WTC11 (cell line): Measurements from ENCODE around the gene SMPDL3A. TPM values are rescaled to one million over a fixed set of nuclear protein-coding genes. Genes with fewer than 3 reads are reported as not detected.
A peak's percentile ranks its signal among the peaks of the same experiment; 100 is the strongest.

ENCODE experiments used
- ATAC-seq: fragments of 200-7000 bp; cut with Tn5 transposase; 2 replicates; pipeline ENCODE4 v1.10.0; 2021; ENCODE audit warnings: mild to moderate bottlenecking, moderate library complexity
- CTCF ChIA-PET: fragments of 300-600 bp; sonication (Branson Sonifier 250); formaldehyde crosslinking; loops from one replicate; lab custom pipeline; 2021; ENCODE audit warnings: antibody characterized with exemption; lab: Charles Lee
- POLR2A ChIA-PET: fragments of 350-600 bp; sonication (Branson Sonifier 250); formaldehyde crosslinking; loops from one replicate; lab custom pipeline; 2021; ENCODE audit warnings: antibody characterized with exemption; lab: Charles Lee
- DNase-seq: peaks from one replicate; pipeline ENCODE4 v3.0.0; 2021; ENCODE audit warnings: low spot score
- H3K27ac Mint-ChIP-seq: 2 replicates; pipeline ENCODE4 v1.8.0; 2021; ENCODE audit warnings: mixed read lengths
- H3K27me3 Mint-ChIP-seq: 2 replicates; pipeline ENCODE4 v1.8.0; 2021; ENCODE audit warnings: low read depth, mild to moderate bottlenecking, moderate library complexity, mixed read lengths
- H3K36me3 Mint-ChIP-seq: 2 replicates; pipeline ENCODE4 v1.8.0; 2021; ENCODE audit warnings: mixed read lengths
- H3K4me1 Mint-ChIP-seq: 2 replicates; pipeline ENCODE4 v1.8.0; 2022; ENCODE audit warnings: mixed read lengths
- H3K4me3 Mint-ChIP-seq: 2 replicates; pipeline ENCODE4 v1.8.0; 2021; ENCODE audit warnings: mild to moderate bottlenecking, moderate library complexity, mixed read lengths
- H3K9me3 Mint-ChIP-seq: 2 replicates; pipeline ENCODE4 v1.8.0; 2021; ENCODE audit warnings: mixed read lengths
- CBFB ChIP-seq: sonication (generic); formaldehyde crosslinking; IDR thresholded peaks from 2 replicates; pipeline ENCODE4 v1.8.1; 2022; ENCODE audit warnings: mild to moderate bottlenecking, low read depth, missing genetic modification reagents
- CREM ChIP-seq: sonication (generic); formaldehyde crosslinking; IDR thresholded peaks from 2 replicates; pipeline ENCODE4 v1.8.1; 2022; ENCODE audit warnings: mild to moderate bottlenecking, missing genetic modification reagents, moderate library complexity
- FOXK1 ChIP-seq: sonication (generic); formaldehyde crosslinking; IDR thresholded peaks from 2 replicates; pipeline ENCODE4 v1.8.0; 2022; ENCODE audit warnings: mild to moderate bottlenecking, moderate library complexity, missing genetic modification reagents
- FOXP1 ChIP-seq: sonication (generic); formaldehyde crosslinking; IDR thresholded peaks from 2 replicates; pipeline ENCODE4 v1.8.0; 2022; ENCODE audit warnings: missing genetic modification reagents, mild to moderate bottlenecking, moderate library complexity, borderline replicate concordance
- JAZF1 ChIP-seq: fragments of 250-450 bp; sonication (Bioruptor Pico); IDR thresholded peaks from 2 replicates; pipeline ENCODE4 v1.9.0; 2021; ENCODE audit warnings: moderate library complexity, mild to moderate bottlenecking, inconsistent platforms
- JUN ChIP-seq: sonication (generic); formaldehyde crosslinking; IDR thresholded peaks from 2 replicates; pipeline ENCODE4 v1.8.0; 2023; ENCODE audit warnings: mild to moderate bottlenecking, missing genetic modification reagents
- NFYB ChIP-seq: sonication (generic); formaldehyde crosslinking; conservative IDR thresholded peaks from 2 replicates; pipeline ENCODE4 v1.8.0; 2022; ENCODE audit warnings: low read depth, missing genetic modification reagents
- RELA ChIP-seq: sonication (generic); formaldehyde crosslinking; IDR thresholded peaks from 2 replicates; pipeline ENCODE4 v1.8.1; 2022; ENCODE audit warnings: missing genetic modification reagents, mild to moderate bottlenecking, borderline replicate concordance
- RORB ChIP-seq: fragments of 250-450 bp; sonication (Bioruptor Pico); IDR thresholded peaks from 2 replicates; pipeline ENCODE4 v1.9.0; 2021; ENCODE audit warnings: mild to moderate bottlenecking
- SMAD4 ChIP-seq: sonication (generic); formaldehyde crosslinking; IDR thresholded peaks from 2 replicates; pipeline ENCODE4 v1.8.0; 2022; ENCODE audit warnings: mild to moderate bottlenecking, missing genetic modification reagents
- TEAD1 ChIP-seq: sonication (generic); formaldehyde crosslinking; IDR thresholded peaks from 2 replicates; pipeline ENCODE4 v1.8.0; 2022; ENCODE audit warnings: mild to moderate bottlenecking, missing genetic modification reagents
- USF2 ChIP-seq: sonication (generic); formaldehyde crosslinking; IDR thresholded peaks from 2 replicates; pipeline ENCODE4 v1.8.1; 2023; ENCODE audit warnings: mild to moderate bottlenecking, missing genetic modification reagents, moderate library complexity
- ZMAT4 ChIP-seq: fragments of 250-450 bp; sonication (Bioruptor Pico); IDR thresholded peaks from 2 replicates; pipeline ENCODE4 v1.9.0; 2021; ENCODE audit warnings: mild to moderate bottlenecking
- ZNF232 ChIP-seq: sonication (generic); formaldehyde crosslinking; IDR thresholded peaks from 2 replicates; pipeline ENCODE4 v1.8.0; 2022; ENCODE audit warnings: mild to moderate bottlenecking, missing genetic modification reagents
- ZNF317 ChIP-seq: sonication (generic); formaldehyde crosslinking; IDR thresholded peaks from 2 replicates; pipeline ENCODE4 v1.8.1; 2023; ENCODE audit warnings: low read depth, mild to moderate bottlenecking, moderate library complexity, missing genetic modification reagents, borderline replicate concordance
- ZNF396 ChIP-seq: fragments of 250-450 bp; sonication (Bioruptor Pico); IDR thresholded peaks from 2 replicates; pipeline ENCODE4 v1.8.0; 2021; ENCODE audit warnings: mild to moderate bottlenecking, moderate library complexity, borderline replicate concordance
- ZNF416 ChIP-seq: fragments of 250-450 bp; sonication (Bioruptor Pico); IDR thresholded peaks from 2 replicates; pipeline ENCODE4 v1.9.0; 2021; ENCODE audit warnings: mild to moderate bottlenecking, inconsistent platforms
- ZNF532 ChIP-seq: fragments of 250-450 bp; sonication (Bioruptor Pico); IDR thresholded peaks from 2 replicates; pipeline ENCODE4 v1.9.0; 2021; ENCODE audit warnings: mild to moderate bottlenecking, borderline replicate concordance
- total RNA-seq: library from RNA; stranded (reverse); gene quantifications from 3 replicates; pipeline ENCODE4 v1.2.3, GENCODE V29; 2021
- TF ChIP-seq, protein P1 (sequence below): sonication (generic); formaldehyde crosslinking; IDR thresholded peaks from 2 replicates; pipeline ENCODE4 v1.8.1; 2023; ENCODE audit warnings: mild to moderate bottlenecking, missing genetic modification reagents, moderate library complexity
- TF ChIP-seq, protein P2 (sequence below): sonication (generic); formaldehyde crosslinking; conservative IDR thresholded peaks from 2 replicates; pipeline ENCODE4 v1.8.1; 2023; ENCODE audit warnings: mild to moderate bottlenecking, low read depth, missing genetic modification reagents, moderate library complexity
- TF ChIP-seq, protein P3 (sequence below): sonication (generic); formaldehyde crosslinking; IDR thresholded peaks from 2 replicates; pipeline ENCODE4 v1.8.1; 2022; ENCODE audit warnings: missing genetic modification reagents, borderline replicate concordance

SMPDL3A gene
- total RNA-seq, 1 experiment from 2014 or later, result 2.1 TPM

DNA sequence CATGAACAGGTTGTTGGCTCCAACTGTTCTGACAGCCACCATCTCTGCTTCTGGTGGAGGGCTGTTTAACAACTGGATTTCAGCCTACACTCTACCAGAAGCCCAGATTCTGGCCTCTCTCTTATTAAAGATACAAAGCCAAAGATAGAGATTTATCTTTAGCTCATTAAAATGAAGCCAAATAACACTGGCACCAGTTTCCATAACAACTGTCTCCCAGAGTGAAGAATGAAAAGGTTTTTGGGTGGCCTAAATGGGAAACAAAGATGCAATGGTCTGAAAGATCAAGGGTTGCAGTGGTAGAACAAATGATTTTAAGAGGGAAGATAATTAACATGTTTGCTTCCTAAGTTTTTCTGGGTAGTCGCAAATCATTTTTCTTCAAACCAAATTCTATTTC, 3.2 kb upstream of the SMPDL3A start:
- Mint-ChIP-seq H3K27ac (no peak overlapping the region), H3K36me3 (no peaks in the 10 kb centered on the region), H3K4me1 (peaks cover 50% of the 10 kb centered on the region), H3K4me3 (no peak overlapping the region), H3K9me3 (no peaks in the 10 kb centered on the region), H3K27me3 (peaks cover 44% of the 10 kb centered on the region)
- DNase-seq (no peak), ATAC-seq (no peak)
- ChIA-PET POLR2A (no interaction called here), CTCF (interaction anchor here (2.3 kb wide), 1 partner anchor 53 kb away, joined by 6 read pairs; no protein-coding TSS in a partner anchor)
- no peak for TF ChIP-seq ZMAT4

DNA sequence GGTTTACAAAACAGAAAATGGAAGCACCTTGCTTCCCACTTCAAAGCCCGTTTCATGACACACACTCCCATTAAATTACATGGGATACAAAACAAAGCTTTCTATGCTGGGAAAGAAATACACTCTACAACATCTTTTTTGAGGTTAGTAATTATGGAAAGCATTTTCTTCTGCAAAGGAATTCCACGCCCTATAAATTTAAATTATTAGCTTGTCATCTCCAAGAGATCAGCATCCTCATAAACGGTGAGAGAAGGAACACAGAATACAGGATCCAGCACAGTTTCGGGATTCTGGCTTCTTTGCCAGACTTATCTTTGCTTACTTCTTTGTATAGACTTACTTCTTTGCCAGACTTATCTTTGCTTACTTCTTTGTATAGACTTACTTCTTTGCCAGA, 1.3 kb upstream of the SMPDL3A start:
- Mint-ChIP-seq H3K4me3 (peak overlapping the region; percentile 75; the same call in 1 of the 2 replicates), H3K27me3 (peaks cover 55% of the 10 kb centered on the region), H3K36me3 (no peaks in the 10 kb centered on the region), H3K27ac (no peak overlapping the region), H3K4me1 (peaks cover 55% of the 10 kb centered on the region), H3K9me3 (no peaks in the 10 kb centered on the region)
- ATAC-seq (no peak), DNase-seq (no peak)
- ChIA-PET CTCF (interaction anchor here (2.0 kb wide), 1 partner anchor 177 kb away, joined by 8 read pairs; the partner anchor contains the start of gene PKIB), POLR2A (interaction anchor here (1.0 kb wide), 1 partner anchor 17 kb away, joined by 3 read pairs; no protein-coding TSS in a partner anchor)
- TF ChIP-seq NFYB (CRISPR knock-in tag), result no peak
- TF ChIP-seq ZNF232, result no peak
- TF ChIP-seq SMAD4 (CRISPR knock-in tag), result no peak
- TF ChIP-seq ZNF416 (CRISPR knock-in tag), result no peak
- no peak for TF ChIP-seq ZNF532 (CRISPR knock-in tag)
- TF ChIP-seq JAZF1 (CRISPR knock-in tag), result no peak
- TF ChIP-seq CREM (CRISPR knock-in tag), result no peak
- TF ChIP-seq, protein P1, sequence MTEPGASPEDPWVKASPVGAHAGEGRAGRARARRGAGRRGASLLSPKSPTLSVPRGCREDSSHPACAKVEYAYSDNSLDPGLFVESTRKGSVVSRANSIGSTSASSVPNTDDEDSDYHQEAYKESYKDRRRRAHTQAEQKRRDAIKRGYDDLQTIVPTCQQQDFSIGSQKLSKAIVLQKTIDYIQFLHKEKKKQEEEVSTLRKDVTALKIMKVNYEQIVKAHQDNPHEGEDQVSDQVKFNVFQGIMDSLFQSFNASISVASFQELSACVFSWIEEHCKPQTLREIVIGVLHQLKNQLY (CRISPR knock-in tag), result no peak
- TF ChIP-seq ZNF396 (CRISPR knock-in tag), result no peak
- TF ChIP-seq, protein P2, sequence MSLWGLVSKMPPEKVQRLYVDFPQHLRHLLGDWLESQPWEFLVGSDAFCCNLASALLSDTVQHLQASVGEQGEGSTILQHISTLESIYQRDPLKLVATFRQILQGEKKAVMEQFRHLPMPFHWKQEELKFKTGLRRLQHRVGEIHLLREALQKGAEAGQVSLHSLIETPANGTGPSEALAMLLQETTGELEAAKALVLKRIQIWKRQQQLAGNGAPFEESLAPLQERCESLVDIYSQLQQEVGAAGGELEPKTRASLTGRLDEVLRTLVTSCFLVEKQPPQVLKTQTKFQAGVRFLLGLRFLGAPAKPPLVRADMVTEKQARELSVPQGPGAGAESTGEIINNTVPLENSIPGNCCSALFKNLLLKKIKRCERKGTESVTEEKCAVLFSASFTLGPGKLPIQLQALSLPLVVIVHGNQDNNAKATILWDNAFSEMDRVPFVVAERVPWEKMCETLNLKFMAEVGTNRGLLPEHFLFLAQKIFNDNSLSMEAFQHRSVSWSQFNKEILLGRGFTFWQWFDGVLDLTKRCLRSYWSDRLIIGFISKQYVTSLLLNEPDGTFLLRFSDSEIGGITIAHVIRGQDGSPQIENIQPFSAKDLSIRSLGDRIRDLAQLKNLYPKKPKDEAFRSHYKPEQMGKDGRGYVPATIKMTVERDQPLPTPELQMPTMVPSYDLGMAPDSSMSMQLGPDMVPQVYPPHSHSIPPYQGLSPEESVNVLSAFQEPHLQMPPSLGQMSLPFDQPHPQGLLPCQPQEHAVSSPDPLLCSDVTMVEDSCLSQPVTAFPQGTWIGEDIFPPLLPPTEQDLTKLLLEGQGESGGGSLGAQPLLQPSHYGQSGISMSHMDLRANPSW (CRISPR knock-in tag), result no peak
- no peak for TF ChIP-seq JUN

GRCh38 chr6:122788208-122788607, 850 bp upstream of the SMPDL3A start:
- H3K4me3 Mint-ChIP-seq, result peak overlapping the region; percentile 75
- ChIA-PET CTCF (interaction anchor here (1.2 to 2.0 kb wide), 3 partner anchors 15 to 178 kb away, joined by 3 to 17 read pairs (median 8); partner anchors contain the start of gene PKIB), POLR2A (interaction anchor here (1.0 kb wide), 1 partner anchor 17 kb away, joined by 3 read pairs; no protein-coding TSS in a partner anchor)
- peaks cover 60% of the 10 kb centered on the region for H3K4me1 Mint-ChIP-seq
- H3K36me3 Mint-ChIP-seq, result no peaks in the 10 kb centered on the region
- DNase-seq (no peak), ATAC-seq (no peak)
- no peak overlapping the region for H3K27ac Mint-ChIP-seq
- H3K27me3 Mint-ChIP-seq, result peaks cover 55% of the 10 kb centered on the region
- no peaks in the 10 kb centered on the region for H3K9me3 Mint-ChIP-seq
- TF ChIP-seq, protein P3, sequence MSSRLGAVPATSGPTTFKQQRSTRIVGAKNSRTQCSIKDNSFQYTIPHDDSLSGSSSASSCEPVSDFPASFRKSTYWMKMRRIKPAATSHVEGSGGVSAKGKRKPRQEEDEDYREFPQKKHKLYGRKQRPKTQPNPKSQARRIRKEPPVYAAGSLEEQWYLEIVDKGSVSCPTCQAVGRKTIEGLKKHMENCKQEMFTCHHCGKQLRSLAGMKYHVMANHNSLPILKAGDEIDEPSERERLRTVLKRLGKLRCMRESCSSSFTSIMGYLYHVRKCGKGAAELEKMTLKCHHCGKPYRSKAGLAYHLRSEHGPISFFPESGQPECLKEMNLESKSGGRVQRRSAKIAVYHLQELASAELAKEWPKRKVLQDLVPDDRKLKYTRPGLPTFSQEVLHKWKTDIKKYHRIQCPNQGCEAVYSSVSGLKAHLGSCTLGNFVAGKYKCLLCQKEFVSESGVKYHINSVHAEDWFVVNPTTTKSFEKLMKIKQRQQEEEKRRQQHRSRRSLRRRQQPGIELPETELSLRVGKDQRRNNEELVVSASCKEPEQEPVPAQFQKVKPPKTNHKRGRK (CRISPR knock-in tag), result no peak
- no peak for TF ChIP-seq FOXP1 (CRISPR knock-in tag)
- TF ChIP-seq CBFB (CRISPR knock-in tag), result no peak
- no peak for TF ChIP-seq FOXK1 (CRISPR knock-in tag)
- no peak for TF ChIP-seq TEAD1 (CRISPR knock-in tag)
- TF ChIP-seq RORB (CRISPR knock-in tag), result no peak
- no peak for TF ChIP-seq ZNF317 (CRISPR knock-in tag)
- TF ChIP-seq USF2, result no peak
- no peak for TF ChIP-seq RELA (CRISPR knock-in tag)
